HG03442 (cell line): ENCODE data around the gene CLCNKA.
"Not testable (repeated sequence)": the region's sequence is repeated elsewhere in the genome, so short reads cannot be mapped to it uniquely, and the experiment has no call there.

Experiments used
- ATAC-seq: cut with Tn5 transposase; IDR thresholded peaks from one replicate; pipeline ENCODE4 v1.9.1; 2021; ENCODE audit warnings: mild to moderate bottlenecking, moderate library complexity; ENCODE audit not compliant: unreplicated experiment

Gene CLCNKA

GRCh38 chr1:15997076-15997585, 24.7 kb upstream of the CLCNKA start:
- no peak for ATAC-seq

GRCh38 chr1:15997637-15998280, 24.1 kb upstream of the CLCNKA start:
- ATAC-seq = no peak

GRCh38 chr1:15998929-15999328, 22.9 kb upstream of the CLCNKA start:
- ATAC-seq = no peak

GRCh38 chr1:16001274-16001673, 20.6 kb upstream of the CLCNKA start:
- not testable (repeated sequence) for ATAC-seq

DNA sequence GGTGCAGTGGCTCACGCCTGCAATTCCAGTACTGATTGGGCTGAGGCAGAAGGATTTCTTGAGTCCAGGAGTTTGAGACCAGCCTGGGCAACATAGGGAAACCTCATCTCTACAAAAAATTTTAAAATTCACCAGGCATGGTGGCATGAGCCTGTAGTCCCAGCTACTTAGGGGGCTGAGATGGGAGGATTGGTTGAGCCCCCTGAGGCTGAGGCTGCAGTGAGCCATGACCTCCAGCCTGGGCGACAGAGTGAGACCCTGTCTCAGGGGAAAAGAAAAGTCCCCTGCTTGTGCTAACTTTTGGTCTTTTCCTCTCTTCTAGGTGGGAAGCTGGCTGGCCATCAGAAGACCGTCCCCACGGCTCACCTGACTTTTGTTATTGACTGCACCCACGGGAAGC, 16.2 kb upstream of the CLCNKA start:
- no peak for ATAC-seq

DNA sequence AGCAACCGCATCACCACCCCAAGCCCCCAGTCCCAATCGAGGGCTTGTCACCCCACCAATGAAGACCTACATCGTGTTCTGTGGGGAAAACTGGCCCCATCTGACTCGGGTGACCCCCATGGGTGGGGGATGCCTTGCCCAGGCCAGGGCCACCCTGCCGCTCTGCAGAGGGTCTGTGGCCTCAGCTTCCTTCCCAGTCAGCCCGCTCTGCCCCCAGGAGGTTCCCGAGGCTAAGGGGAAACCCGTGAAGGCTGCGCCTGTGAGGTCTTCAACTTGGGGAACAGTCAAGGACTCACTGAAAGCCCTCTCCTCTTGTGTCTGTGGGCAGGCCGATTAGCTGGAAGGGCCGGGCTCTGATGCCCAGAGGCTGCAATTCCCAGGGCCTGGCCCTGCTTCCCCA, 15.8 kb upstream of the CLCNKA start:
- ATAC-seq = no peak

- no peak for ATAC-seq
These were observed 15.0 kb upstream of the CLCNKA start for GRCh38 chr1:16006552-16007485.

GRCh38 chr1:16007671-16008341, 14.0 kb upstream of the CLCNKA start:
- no peak for ATAC-seq

GRCh38 chr1:16009030-16009460, 12.8 kb upstream of the CLCNKA start:
- no peak for ATAC-seq

DNA sequence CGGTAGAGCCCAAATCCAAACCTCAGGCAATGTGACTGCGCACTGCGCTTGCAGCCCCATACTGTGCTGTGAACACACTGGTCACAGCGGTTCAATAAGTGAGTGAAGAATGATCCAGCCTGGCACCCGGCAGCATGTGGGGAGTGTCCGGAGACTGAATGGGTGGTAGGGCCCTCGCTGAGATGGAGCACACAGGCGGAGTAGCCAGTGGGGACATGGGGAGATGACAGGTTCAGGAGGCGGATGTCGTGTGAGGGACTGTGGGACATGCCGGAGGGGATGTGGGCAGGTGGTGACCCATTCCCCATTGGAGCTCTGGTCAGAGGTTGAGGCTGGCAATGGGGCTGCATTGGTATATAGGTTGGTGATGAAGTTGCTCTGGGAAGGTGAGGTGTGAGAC, 12.2 kb upstream of the CLCNKA start:
- no peak for ATAC-seq

- no peak for ATAC-seq
These were observed 11.0 kb upstream of the CLCNKA start for GRCh38 chr1:16010837-16011236.

- ATAC-seq = no peak
These were observed 9.8 kb upstream of the CLCNKA start for GRCh38 chr1:16011936-16012589.

DNA sequence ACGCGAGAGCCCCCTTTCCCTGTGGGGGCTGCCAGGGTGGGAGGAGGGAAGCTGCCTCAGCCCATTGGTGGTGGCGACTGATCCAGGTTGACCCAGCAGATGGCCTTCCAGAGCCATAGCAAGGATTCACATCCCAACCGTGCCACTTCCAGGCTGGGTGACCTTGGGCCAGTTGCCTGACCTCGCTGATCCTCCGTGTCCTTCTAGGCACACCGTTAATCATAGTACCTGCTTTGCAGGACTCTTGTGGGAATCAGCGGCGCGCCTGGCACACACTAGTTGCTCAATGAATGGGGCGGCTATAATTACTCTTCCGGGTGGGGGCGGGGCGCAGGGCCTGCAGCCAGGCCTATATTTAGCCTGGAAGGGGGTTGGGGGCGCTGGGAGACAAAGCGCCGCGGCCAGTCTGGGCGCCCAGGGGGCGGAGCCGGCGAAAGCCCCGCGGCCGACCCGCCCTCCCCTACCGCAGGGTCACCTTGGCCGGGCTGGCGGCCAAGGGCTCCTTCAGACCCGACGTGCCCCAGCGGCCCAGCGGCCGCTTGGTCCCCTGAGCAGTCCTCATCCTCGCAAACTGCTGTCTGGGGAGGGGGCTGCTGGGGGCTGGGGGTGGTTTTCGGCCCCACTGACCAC, 9.1 kb upstream of the CLCNKA start:
- ATAC-seq = no peak

DNA sequence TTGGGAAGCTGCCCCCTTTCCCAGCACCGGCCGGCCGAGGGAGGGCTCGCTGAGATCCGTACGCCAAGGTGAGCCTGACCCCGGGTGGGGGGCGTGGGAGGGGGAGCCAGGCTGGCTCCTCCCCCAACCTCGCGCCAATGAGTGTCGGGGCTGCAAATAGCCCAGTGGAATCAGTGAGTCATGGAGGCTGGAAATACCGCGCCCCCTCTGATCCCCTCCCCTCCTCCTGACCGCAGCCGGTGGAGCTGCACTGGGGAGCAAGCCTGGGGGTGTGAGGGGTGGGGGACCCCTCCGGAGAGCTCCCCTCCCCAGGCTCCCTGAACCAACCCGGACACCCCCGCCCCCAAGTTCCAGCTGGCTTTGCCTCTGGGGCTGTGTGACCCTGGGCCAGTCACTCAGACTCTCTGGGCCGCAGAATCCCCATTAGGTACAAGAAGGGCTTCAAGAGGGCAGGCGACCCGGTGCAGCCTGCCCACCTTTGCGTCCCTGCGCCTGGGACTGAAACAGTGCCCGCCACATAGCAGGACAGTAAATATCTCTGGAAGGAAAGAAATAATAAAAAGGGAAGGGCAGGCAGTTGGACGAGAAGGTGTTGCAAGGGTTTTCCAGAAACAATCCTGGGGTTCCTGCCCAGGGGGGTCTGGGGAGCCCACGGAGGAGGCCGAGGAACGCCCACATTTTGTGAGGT, 8.5 kb upstream of the CLCNKA start:
- no peak for ATAC-seq

DNA sequence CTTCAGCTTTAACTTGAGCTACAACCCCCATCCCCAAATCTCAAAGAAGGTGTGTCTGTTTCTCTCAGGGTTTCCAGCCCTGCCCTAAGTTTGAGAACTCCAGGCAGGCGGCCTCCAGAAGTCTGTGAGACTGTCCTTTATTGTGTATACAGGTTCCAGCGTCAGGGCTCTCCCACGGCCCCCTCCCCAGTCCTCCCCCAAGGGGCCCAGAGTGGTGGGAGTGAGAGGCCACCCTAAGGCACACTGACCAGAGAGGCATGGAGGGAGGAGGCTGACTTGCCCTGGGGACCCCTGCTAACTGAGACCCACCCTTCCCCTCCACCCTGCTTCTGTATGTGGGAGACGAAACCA, 8.0 kb upstream of the CLCNKA start:
- ATAC-seq = no peak

DNA sequence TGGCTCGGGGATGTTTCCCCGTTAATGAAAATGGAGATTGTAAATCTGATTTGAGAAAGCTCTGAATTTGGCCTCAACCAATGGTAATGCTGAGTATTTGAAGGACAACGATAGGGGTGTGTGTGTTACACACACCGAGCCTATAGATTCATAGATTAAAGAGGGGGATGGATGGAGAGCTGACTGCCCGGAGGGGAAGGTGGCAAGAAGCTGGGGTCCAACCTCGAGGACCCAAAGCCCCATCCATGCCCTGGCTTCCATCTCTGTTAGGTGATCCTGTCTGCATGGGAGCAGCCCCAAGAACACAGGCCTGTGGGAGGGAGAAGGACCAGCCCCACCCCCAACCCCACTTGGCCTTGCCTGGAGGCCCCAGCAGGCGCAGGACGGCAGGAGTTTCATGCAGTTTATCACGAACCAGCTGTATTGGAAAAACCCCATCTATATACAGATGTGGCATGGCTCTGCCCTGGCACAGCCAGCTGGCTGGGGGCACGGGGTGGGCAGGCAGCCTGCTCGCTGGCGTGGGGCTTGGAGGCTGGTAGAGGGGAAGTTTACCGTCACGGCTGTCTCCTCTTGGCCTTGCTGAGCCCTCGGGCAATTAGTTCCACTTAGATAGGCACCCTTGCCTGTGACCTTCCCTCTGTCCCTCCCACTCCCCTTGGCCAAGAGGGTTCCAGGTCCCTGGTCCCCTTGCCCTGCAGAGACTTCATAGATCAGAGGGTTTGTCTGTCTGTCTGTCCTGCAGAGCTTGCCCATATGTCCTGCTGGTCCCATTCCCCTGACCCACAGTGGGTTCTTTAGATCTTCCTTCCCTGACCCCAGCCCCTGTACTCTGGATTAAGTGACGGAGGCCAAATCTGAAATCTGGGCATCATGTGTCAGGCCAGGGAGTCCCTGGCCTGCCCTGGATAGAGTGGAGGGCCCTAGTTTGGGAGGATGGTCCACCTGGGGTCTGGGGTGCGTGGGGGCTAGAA, 7.0 kb upstream of the CLCNKA start:
- ATAC-seq = no peak

DNA sequence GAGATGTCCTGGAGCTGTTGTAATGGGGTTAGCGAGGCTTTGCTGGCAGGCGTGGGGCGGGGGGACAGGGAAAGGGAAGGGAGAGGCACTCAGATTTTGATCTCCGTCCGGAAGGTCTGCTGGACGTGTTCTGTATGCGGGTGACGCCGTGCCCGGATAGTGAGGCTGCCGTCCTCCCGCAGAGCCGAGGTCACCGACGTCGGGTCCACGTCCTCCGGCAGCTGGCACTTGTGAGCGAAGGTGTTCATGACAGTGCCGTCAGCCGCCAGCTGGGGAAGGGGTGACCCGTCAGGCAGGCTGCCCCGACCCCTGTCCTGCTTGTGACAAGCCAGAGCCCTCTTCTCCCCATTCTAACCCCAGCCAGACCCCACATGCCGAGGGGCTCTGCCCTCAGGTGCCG, 6.3 kb upstream of the CLCNKA start:
- ATAC-seq = no peak

DNA sequence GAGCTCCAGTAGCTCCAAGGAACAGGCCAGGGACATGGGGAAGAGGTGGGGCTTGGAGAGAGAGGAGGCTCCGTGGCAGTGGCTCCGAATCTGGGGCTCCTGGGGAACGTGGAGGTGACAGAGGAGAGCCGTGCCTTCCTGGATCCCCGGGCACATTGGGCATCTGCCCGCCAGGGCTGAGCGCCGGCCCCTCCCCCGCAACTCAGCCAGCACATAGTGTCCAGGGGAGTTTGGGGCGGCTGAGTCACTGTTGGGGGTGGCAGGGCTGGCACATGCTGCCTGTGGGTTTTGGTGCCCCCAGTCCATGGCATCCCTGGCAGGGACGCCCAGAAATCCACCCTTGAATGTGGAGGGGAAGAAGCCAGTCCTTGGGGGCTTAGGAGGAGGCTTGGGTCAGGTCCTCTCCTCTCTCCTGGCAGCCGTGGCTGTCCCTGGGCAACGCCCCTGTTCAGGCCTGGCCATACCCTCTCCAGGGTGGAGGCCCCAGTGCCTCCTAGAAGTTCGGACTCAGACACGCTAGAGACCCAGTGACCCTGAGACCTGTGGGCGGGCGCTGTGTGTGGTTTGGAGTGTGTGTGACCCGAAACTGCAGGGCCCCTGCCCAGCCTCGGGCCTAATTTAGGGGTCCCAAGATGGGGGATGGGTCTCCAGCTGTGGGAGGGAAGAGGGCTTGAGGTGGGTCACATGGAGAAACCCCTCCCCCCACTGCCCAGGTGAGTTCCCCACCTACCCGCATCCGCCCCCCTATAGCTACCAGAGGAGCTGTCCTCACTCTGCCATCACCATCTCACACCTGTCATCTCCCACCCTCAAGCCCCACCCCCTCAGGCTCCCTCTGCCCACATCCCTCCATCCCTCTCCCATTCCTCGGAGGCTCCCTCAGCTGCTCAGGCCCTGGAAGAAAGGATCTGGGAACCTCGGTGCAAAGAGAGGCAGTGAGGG, 5.6 kb upstream of the CLCNKA start:
- ATAC-seq = no peak
